ENCODE measurements around the gene MYADML2. TPM values are rescaled to one million over a fixed set of nuclear protein-coding genes. Genes with fewer than 3 reads are reported as not detected.

Gene MYADML2
- polyA plus RNA-seq (2012; ENCODE audit: insufficient read length, low read depth), result 0.43 TPM

DNA sequence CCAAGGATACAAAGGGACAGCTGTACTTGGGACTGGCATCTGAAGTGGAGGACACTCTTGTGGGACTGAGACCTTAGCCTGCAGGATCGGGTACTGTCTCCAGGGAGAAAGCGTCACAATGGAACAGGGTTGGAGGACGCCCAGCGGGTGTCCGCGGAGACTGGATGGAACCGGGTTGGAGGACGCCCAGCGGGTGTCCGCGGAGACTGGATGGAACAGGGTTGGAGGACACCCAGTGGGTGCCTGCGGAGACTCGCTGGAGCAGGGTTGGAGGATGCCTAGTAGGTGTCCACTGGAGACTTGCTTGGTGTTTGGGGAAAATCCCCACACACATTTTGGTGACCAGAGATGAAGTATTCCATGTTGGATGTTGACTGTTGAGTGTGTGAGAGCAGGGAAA is at the start of gene MYADML2:
MYADML2 (minus strand) TSS at position 45 of the 400 bp plus-strand sequence. CDS start 5,492 bp downstream, outside the sequence.
- TF ChIP-seq SIN3A (IDR thresholded peaks at IDR 0.05; ENCODE audit: borderline replicate concordance, insufficient read depth, low read length) (no peak), POLR2AphosphoS5 (IDR thresholded peaks at IDR 0.05; ENCODE audit: low read depth, low read length) (no peak), TAF1 (IDR thresholded peaks at IDR 0.05; ENCODE audit: borderline replicate concordance, insufficient read depth, low read length) (no peak), FOXP2 (optimal IDR thresholded peaks at IDR 0.05; ENCODE audit: borderline replicate concordance, extremely low read depth, extremely low read length, insufficient read depth) (no peak)
- TF ChIP-seq, protein P1, sequence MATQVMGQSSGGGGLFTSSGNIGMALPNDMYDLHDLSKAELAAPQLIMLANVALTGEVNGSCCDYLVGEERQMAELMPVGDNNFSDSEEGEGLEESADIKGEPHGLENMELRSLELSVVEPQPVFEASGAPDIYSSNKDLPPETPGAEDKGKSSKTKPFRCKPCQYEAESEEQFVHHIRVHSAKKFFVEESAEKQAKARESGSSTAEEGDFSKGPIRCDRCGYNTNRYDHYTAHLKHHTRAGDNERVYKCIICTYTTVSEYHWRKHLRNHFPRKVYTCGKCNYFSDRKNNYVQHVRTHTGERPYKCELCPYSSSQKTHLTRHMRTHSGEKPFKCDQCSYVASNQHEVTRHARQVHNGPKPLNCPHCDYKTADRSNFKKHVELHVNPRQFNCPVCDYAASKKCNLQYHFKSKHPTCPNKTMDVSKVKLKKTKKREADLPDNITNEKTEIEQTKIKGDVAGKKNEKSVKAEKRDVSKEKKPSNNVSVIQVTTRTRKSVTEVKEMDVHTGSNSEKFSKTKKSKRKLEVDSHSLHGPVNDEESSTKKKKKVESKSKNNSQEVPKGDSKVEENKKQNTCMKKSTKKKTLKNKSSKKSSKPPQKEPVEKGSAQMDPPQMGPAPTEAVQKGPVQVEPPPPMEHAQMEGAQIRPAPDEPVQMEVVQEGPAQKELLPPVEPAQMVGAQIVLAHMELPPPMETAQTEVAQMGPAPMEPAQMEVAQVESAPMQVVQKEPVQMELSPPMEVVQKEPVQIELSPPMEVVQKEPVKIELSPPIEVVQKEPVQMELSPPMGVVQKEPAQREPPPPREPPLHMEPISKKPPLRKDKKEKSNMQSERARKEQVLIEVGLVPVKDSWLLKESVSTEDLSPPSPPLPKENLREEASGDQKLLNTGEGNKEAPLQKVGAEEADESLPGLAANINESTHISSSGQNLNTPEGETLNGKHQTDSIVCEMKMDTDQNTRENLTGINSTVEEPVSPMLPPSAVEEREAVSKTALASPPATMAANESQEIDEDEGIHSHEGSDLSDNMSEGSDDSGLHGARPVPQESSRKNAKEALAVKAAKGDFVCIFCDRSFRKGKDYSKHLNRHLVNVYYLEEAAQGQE (IDR thresholded peaks at IDR 0.05; ENCODE audit: insufficient read depth in 1 of 2, low read depth in 2 of 2, low read length in 2 of 2), result no peak

GRCh38 chr17:81996232-81996756 is 49.3 kb upstream of the MYADML2 start:
- TF ChIP-seq SIN3A (IDR thresholded peaks at IDR 0.05; ENCODE audit: borderline replicate concordance, insufficient read depth, low read length), result no peak
- TF ChIP-seq, protein P1 (IDR thresholded peaks at IDR 0.05; ENCODE audit: insufficient read depth in 1 of 2, low read depth in 2 of 2, low read length in 2 of 2), result no peak

GRCh38 chr17:81995463-81996231 is 48.6 kb upstream of the MYADML2 start:
- TF ChIP-seq POLR2AphosphoS5 (IDR thresholded peaks at IDR 0.05; ENCODE audit: low read depth, low read length) (no peak), SIN3A (IDR thresholded peaks at IDR 0.05; ENCODE audit: borderline replicate concordance, insufficient read depth, low read length) (no peak), FOXP2 (optimal IDR thresholded peaks at IDR 0.05; ENCODE audit: borderline replicate concordance, extremely low read depth, extremely low read length, insufficient read depth) (no peak), TAF1 (IDR thresholded peaks at IDR 0.05; ENCODE audit: borderline replicate concordance, insufficient read depth, low read length) (no peak)
- TF ChIP-seq, protein P1 (IDR thresholded peaks at IDR 0.05; ENCODE audit: insufficient read depth in 1 of 2, low read depth in 2 of 2, low read length in 2 of 2), result no peak

GRCh38 chr17:81994593-81995462 is 47.8 kb upstream of the MYADML2 start:
- TF ChIP-seq SIN3A (IDR thresholded peaks at IDR 0.05; ENCODE audit: borderline replicate concordance, insufficient read depth, low read length), result no peak

DNA sequence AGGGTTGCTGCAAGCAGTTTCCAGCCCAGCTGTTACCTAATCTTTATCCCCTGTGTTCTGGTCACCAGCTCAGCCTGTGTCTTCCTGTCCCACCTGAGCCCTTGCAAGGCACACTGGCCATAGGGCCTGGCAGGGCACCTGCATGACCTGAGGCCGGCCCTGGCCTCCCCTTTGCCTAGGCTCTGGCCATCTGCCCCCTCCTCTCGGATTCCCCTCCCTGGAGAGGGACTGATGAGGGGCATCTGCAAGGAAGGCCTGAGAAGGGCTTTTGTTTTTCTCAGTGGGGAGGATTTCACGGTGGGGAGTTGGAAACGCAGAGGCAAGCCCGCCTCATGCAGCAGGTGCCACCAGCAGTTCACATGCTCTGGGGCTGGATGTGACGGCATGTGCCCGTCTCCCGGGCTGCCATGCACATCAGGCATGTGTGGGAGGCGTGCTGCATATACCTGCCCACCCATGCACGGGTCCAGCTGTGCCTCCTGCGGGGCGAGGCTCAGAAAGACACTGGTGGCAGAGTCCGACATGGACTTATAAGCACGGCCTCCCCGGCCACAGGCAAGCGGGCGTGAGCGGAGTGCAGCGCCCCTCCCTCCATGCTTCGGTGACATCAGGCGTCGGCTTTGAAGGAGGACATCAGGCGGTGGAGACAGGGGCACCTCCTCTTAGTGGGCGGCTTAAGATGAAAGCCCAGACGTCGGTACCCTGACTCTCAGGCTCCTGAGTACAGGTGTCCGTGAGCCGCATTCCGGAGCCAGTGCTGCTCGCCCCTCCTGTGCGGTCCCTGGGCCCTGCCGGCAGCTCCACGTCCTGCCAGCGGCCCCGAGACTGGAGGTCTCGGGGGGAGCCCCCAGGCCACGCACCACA is 46.9 kb upstream of the MYADML2 start:
- TF ChIP-seq TAF1 (IDR thresholded peaks at IDR 0.05; ENCODE audit: borderline replicate concordance, insufficient read depth, low read length) (no peak), FOXP2 (optimal IDR thresholded peaks at IDR 0.05; ENCODE audit: borderline replicate concordance, extremely low read depth, extremely low read length, insufficient read depth) (no peak), POLR2AphosphoS5 (IDR thresholded peaks at IDR 0.05; ENCODE audit: low read depth, low read length) (no peak), SIN3A (IDR thresholded peaks at IDR 0.05; ENCODE audit: borderline replicate concordance, insufficient read depth, low read length) (no peak)
- TF ChIP-seq, protein P1 (IDR thresholded peaks at IDR 0.05; ENCODE audit: insufficient read depth in 1 of 2, low read depth in 2 of 2, low read length in 2 of 2), result no peak

Measured in PFSK-1 (cell line).